Measurements from ENCODE around the gene MUC5B. TPM values are rescaled to one million over a fixed set of nuclear protein-coding genes. Genes with fewer than 3 reads are reported as not detected.
"Not testable (repeated sequence)": the region's sequence is repeated elsewhere in the genome, so short reads cannot be mapped to it uniquely, and the experiment has no call there.

Gene MUC5B
- total RNA-seq, 2 donors from 2014 or later, result not detected

- DNase-seq (ENCODE audit: low spot score in 2 of 2), result no peak
- Mint-ChIP-seq H3K9me3 (no peaks in the 10 kb centered on the region), H3K36me3 (no peaks in the 10 kb centered on the region), H3K27ac (no peak overlapping the region)
- no peak for ATAC-seq
Observed at GRCh38 chr11:1181853-1182535, 40.9 kb upstream of the MUC5B start.

- H3K9me3 Mint-ChIP-seq; H3K36me3 Mint-ChIP-seq; ATAC-seq; H3K27ac Mint-ChIP-seq; DNase-seq (ENCODE audit: low spot score in 2 of 2): not testable (repeated sequence)
Observed at GRCh38 chr11:1184139-1184538, 38.7 kb upstream of the MUC5B start.

- not testable (repeated sequence) for H3K9me3 Mint-ChIP-seq; H3K36me3 Mint-ChIP-seq; DNase-seq (ENCODE audit: low spot score in 2 of 2); ATAC-seq; H3K27ac Mint-ChIP-seq
Observed at GRCh38 chr11:1188451-1189130, 34.3 kb upstream of the MUC5B start.

- not testable (repeated sequence) for H3K36me3 Mint-ChIP-seq, H3K27ac Mint-ChIP-seq, H3K9me3 Mint-ChIP-seq, ATAC-seq
- DNase-seq (ENCODE audit: low spot score in 2 of 2), result peak in 1 of 2 donors; percentile 13
Observed at GRCh38 chr11:1189816-1190215, 33.0 kb upstream of the MUC5B start.

GRCh38 chr11:1191786-1192470 lies 30.9 kb upstream of the MUC5B start:
- peak in 1 of 2 donors; percentile 33 for DNase-seq (ENCODE audit: low spot score in 2 of 2)
- H3K27ac Mint-ChIP-seq, H3K9me3 Mint-ChIP-seq: not testable (repeated sequence)

GRCh38 chr11:1192741-1193325 lies 30.0 kb upstream of the MUC5B start:
- peak in 1 of 2 donors; percentile 52 for DNase-seq (ENCODE audit: low spot score in 2 of 2)
- no peak for ATAC-seq
- Mint-ChIP-seq H3K36me3 (no peaks in the 10 kb centered on the region), H3K9me3 (no peaks in the 10 kb centered on the region), H3K27ac (no peak overlapping the region)

More at GRCh38 chr11:1191786-1192470, 30.9 kb upstream of the MUC5B start:
- ATAC-seq, H3K36me3 Mint-ChIP-seq: not testable (repeated sequence)

- Mint-ChIP-seq H3K36me3 (no peaks in the 10 kb centered on the region), H3K9me3 (no peaks in the 10 kb centered on the region), H3K27ac (no peak overlapping the region)
- ATAC-seq (no peak), DNase-seq (ENCODE audit: low spot score in 2 of 2) (peak in 1 of 2 donors; percentile 50)
Observed at GRCh38 chr11:1193326-1194230, 29.3 kb upstream of the MUC5B start.

- Mint-ChIP-seq H3K36me3 (no peaks in the 10 kb centered on the region), H3K9me3 (no peaks in the 10 kb centered on the region), H3K27ac (no peak overlapping the region)
- ATAC-seq, result no peak
- peak in 1 of 2 donors; percentile 47 for DNase-seq (ENCODE audit: low spot score in 2 of 2)
Observed at GRCh38 chr11:1194231-1194976, 28.5 kb upstream of the MUC5B start.

- Mint-ChIP-seq H3K9me3 (no peaks in the 10 kb centered on the region), H3K36me3 (no peaks in the 10 kb centered on the region), H3K27ac (no peak overlapping the region)
- DNase-seq (ENCODE audit: low spot score in 2 of 2), result peak in 1 of 2 donors; percentile 47
- ATAC-seq, result no peak
Observed at GRCh38 chr11:1194977-1195681, 27.7 kb upstream of the MUC5B start.

- Mint-ChIP-seq H3K27ac (no peak overlapping the region), H3K9me3 (no peaks in the 10 kb centered on the region), H3K36me3 (no peaks in the 10 kb centered on the region)
- DNase-seq (ENCODE audit: low spot score in 2 of 2) (peak in 1 of 2 donors; percentile 53), ATAC-seq (no peak)
Observed at GRCh38 chr11:1195682-1196515, 27.0 kb upstream of the MUC5B start.

GRCh38 chr11:1196516-1197391 lies 26.1 kb upstream of the MUC5B start:
- no peak for ATAC-seq
- Mint-ChIP-seq H3K27ac (no peak overlapping the region), H3K36me3 (no peaks in the 10 kb centered on the region), H3K9me3 (no peaks in the 10 kb centered on the region)
- DNase-seq (ENCODE audit: low spot score in 2 of 2), result peak in 1 of 2 donors; percentile 49

- Mint-ChIP-seq H3K36me3 (no peaks in the 10 kb centered on the region), H3K27ac (no peak overlapping the region), H3K9me3 (no peaks in the 10 kb centered on the region)
- ATAC-seq (no peak), DNase-seq (ENCODE audit: low spot score in 2 of 2) (peak in 1 of 2 donors; percentile 51)
Observed at GRCh38 chr11:1197431-1197885, 25.4 kb upstream of the MUC5B start.

GRCh38 chr11:1197886-1198560 lies 24.8 kb upstream of the MUC5B start:
- Mint-ChIP-seq H3K9me3 (no peaks in the 10 kb centered on the region), H3K27ac (no peak overlapping the region)

More at GRCh38 chr11:1197886-1198560, 24.8 kb upstream of the MUC5B start:
- no peaks in the 10 kb centered on the region for H3K36me3 Mint-ChIP-seq
- DNase-seq (ENCODE audit: low spot score in 2 of 2), result peak in 1 of 2 donors; percentile 54
- no peak for ATAC-seq

Measured in activated naive CD4-positive, alpha-beta T cell treated with anti-CD3 and anti-CD28 coated beads, Interleukin-2, amount 50 U/mL, for 72 hours (primary cell).